CD4-positive, alpha-beta T cell treated with Interleukin-21 for 1 hour (primary cell): ENCODE measurements around the gene ERI2.
"Not testable (repeated sequence)": the region's sequence is repeated elsewhere in the genome, so short reads cannot be mapped to it uniquely, and the experiment has no call there.

Source experiments
- DNase-seq: peaks from one replicate; pipeline ENCODE4 v3.0.0-alpha.2; 2020

Gene ERI2

GRCh38 chr16:20812510-20812909 lies 6.2 kb upstream of the ERI2 start:
- no peak for DNase-seq

GRCh38 chr16:20811889-20812439 lies 5.7 kb upstream of the ERI2 start:
- DNase-seq, result no peak

- DNase-seq, result no peak
Measured at GRCh38 chr16:20807862-20808261, 1.6 kb upstream of the ERI2 start.

DNA sequence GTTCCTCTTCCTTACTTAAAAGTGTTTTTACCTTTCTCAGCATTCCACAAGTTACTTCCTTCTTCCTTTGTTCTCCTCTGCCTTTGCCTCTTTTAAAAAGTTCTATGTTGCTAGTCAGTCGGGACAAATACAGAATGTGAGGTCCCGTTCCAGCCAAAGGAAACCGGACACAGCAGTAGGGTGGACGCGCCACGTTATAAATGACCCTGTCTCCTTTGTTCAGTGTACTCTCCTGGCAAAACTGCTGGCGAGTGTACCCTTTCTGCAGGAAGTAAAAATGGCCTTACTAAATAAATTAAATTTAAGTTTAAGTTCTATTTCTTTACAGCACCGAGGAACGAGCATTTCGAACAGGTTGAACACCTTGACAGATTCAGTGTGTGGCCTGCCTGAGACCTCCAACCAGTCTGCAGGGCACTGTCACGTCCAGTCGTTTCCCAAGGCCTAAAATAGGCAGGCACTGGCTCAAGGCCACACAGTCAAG lies 546 bp downstream of the ERI2 start:
- not testable (repeated sequence) for DNase-seq

- no peak for DNase-seq
Measured at GRCh38 chr16:20803561-20804214, 2.6 kb downstream of the ERI2 start.

GRCh38 chr16:20803192-20803560 lies 3.1 kb downstream of the ERI2 start:
- DNase-seq, result no peak

- DNase-seq, result no peak
Measured at GRCh38 chr16:20801278-20801677, 5.0 kb downstream of the ERI2 start.

DNA sequence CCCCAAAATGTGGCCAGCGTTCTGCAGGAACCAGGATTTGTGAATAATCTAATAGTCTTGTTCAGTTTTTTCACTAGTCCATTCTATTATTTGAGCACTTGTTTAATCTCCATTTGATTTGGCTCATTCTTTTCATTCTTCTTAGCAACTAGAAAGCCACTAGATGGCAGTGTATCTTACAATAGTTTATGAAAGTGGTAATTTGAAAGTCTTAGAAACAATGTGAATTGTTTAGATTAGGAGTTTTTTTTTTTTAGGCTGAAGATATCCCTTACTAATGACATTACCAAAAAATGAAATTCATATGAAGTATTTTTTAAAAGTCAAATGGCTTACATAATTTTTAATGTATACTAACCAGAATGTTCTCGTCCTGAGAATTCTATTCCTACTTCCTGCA lies 6.7 kb downstream of the ERI2 start:
- DNase-seq, result peak; percentile 3

DNA sequence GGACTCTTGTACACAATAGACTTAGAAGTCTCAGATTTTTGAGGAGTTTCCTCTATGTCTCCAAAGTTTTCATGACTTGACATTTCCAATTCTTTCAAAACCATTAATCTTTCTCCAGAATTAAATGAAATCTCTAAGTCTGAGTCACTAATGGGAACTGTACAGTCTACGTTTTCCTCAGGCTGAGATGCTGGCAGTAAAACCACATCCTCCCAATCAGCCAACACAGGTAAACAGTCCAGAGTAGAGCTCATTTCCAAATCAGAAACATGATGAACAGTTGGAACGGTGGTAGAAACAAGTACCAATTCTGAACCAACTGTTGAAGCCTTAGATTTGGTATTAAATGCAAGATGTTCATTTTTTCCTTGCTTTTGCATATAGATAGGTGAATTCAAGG lies 7.9 kb downstream of the ERI2 start:
- peak; percentile 14 for DNase-seq

DNA sequence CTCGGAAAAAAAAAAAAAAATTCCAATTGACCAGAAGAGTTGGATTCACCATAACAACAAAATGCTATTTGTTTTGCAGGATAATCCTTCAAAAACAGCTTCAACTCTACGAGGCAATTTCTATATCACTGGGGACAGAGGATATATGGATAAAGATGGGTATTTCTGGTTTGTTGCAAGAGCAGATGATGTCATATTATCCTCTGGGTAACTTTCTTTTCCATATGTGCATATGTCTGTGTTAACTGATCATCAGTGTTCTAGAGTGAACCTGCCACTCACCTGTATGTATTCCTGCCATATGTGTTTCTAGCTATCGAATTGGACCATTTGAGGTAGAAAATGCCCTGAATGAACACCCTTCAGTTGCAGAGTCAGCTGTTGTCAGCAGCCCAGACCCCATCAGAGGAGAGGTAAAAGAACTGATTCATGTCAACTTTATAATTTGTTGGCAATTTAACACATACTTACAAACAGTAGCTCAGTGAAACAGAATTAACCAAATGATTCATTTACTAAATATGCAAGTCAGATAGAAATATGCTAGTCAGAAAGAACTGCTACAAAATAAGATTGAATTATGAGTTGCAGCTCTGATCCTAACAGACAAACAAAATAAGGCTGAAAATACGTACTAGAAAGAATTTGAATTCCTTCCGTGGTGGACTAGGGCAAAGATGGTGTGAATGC lies 14.2 kb downstream of the ERI2 start:
- no peak for DNase-seq

DNA sequence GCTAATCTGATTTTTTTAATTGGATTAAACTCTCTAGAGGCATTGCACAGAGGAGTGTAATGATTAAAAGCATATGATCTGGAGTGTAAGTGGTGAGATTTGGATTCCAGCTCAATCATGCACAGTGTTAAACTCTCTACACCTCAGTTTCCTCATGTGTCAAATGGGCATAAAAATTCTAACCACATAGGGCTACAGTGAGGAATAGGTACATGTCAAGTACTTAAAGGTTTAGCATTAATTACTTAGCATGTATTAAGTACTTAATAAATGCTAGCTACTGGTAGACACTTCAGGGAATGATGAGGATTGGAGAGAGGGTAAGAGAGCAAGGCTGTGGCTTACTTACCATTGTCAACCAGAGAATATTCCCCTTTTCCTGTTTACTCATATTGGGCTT lies 17.1 kb downstream of the ERI2 start:
- no peak for DNase-seq

- DNase-seq, result no peak
Measured at GRCh38 chr16:20784204-20784603, 22.1 kb downstream of the ERI2 start.

DNA sequence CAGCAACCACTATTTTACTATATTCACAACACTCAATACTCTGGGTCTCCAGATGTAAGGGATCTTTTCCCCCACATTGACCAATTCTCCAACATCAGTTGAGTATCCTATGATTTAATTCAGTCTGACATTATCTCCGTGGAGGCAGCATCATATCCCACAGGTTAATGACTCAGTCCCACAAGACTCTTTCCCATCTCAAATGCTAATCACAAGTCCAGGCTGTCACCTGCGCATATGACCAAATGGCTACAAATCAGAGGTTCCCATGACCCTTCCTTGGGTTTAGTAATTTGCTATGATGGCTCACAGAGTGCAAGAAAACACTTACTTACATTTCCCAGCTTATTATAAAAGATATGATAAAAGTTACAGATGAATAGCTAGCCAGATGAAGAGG lies 23.8 kb downstream of the ERI2 start:
- DNase-seq, result no peak

DNA sequence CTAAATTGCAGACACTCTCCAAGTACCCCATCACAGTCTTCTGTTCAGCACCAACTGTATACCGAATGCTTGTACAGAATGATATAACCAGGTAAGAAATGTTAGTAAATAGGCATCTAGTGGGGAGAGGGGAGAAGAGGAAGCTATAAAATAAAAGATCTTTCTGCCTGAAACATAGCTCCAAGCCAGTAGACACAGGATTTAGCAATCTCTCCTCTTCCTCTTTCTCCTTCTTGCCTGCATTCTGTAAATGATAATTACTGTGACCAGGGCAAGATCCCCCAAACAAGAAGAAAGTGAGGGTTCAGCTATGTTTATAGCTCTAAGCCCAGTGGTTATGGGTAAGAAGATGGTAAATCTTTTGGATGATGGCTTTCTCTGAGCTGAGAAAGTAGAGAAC lies 24.6 kb downstream of the ERI2 start:
- DNase-seq, result no peak

DNA sequence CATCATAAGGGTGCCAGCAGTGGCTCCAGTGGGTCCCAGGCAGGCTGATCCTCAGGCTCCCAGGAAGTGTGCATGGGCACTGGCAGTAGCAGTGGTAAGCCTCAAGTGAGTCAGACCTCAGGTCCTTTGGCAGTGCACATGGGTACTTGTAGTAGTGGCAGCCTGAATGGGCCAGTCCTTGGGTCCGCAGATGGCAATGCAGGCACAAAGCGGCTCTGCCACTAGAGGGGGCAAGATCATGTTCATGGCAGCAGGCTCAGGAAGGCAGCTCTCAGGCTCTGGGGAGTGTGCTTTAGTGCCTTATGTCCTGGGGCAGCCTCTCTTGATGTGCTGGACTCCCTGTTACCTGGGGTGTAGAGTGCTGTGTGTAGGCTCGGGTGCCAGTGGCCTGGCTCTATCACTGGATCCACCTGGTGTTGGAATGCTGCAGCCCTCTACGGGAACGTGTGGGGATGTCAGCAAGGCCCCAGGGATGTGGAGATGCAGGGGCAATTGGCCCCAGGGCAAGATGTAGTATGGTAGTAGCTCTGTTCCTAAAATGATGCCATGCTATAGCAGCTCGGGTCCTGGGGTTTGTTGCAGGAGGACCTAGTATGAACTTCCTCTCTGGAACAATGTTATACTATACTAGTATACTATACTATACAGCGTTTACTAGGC lies 31.4 kb downstream of the ERI2 start:
- DNase-seq, result peak; percentile 61

- no peak for DNase-seq
Measured at GRCh38 chr16:20773679-20774078, 32.6 kb downstream of the ERI2 start.

GRCh38 chr16:20768818-20769217 lies 37.5 kb downstream of the ERI2 start:
- DNase-seq, result no peak

DNA sequence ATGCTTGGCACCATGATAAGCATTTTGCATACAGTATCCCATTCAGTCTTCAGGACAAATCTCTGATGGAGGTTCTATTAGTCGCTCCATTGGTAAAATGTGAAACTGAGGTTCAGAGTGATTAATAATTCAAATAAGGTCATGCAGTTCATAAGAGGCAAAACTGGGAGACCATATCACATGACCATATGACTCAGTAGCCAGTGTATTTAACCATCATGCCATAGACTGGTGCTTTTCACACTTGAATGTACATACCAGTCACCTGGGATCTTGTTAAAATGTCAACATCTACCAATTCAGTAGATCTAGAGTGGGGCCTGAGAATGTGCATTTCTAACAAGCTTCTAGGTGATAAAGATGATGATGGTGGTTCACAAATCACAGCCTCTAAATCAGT lies 38.2 kb downstream of the ERI2 start:
- no peak for DNase-seq

DNA sequence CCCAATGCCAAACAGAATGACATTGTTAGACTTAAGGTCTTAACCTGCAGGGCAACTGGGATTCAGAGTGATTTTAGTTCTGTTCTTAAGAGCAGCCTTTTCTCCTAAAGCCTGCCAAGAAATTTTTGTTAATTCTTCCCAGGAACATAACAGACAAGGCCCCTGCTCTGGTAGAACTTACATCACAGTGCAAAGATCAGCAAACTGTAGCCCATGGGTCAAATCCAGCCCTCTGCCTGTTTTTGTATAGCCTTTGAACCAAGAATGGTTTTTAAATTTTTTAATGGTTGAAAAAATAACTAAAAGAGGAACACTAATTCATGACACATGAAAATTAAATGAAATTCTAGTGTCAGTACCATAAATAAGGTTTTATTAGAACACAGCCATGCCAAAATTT lies 38.7 kb downstream of the ERI2 start:
- no peak for DNase-seq

GRCh38 chr16:20766294-20766693 lies 40.0 kb downstream of the ERI2 start:
- DNase-seq, result no peak

DNA sequence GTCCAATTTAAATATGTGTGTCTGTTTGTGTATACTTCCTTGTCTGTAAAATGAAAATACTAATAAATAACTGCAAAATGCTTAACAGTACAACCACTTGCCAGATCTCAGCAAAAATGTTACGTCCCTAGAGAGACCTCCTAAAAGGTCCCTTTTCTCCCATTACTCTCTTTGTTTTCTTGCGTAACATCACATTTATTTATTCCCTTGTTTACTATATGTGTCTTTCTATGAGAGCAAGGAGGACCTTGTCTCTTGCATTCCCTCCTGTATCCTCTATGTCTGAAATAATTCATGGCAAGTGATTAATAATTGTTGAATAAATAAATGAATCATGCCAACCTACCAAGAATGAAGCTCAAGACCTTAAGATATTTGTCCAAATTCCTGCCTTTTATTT lies 40.5 kb downstream of the ERI2 start:
- DNase-seq, result no peak

- DNase-seq, result not testable (repeated sequence)
Measured at GRCh38 chr16:20764448-20764847, 41.8 kb downstream of the ERI2 start.

- peak; percentile 87 for DNase-seq
Measured at GRCh38 chr16:20763461-20764232, 42.6 kb downstream of the ERI2 start, which contains the start of gene ACSM3. ACSM3 (plus strand) TSS chr16:20764014; CDS start chr16:20770035, 6,021 bp downstream.
